H9 (cell line): ENCODE results near the gene CORO1C. TPM values are rescaled to one million over a fixed set of nuclear protein-coding genes. Genes with fewer than 3 reads are reported as not detected.

Experiments
- DNase-seq: peaks from one replicate; pipeline ENCODE4 v3.0.0-alpha.2; 2017
- H2AFZ ChIP-seq: one replicate; pipeline ENCODE4 v1.6.1; 2013; ENCODE audit warnings: mild to moderate bottlenecking, low read length, control low read depth, moderate library complexity
- H2AK5ac ChIP-seq: 2 replicates; pipeline ENCODE4 v1.6.1; 2013; ENCODE audit warnings: low read length, control low read depth, mixed read lengths; ENCODE audit not compliant: insufficient read length
- H2BK120ac ChIP-seq: one replicate; pipeline ENCODE4 v1.6.1; 2013; ENCODE audit warnings: low read depth, mild to moderate bottlenecking, low read length, control low read depth, inconsistent platforms; ENCODE audit not compliant: poor library complexity, severe bottlenecking
- H2BK12ac ChIP-seq: 2 replicates; pipeline ENCODE4 v1.6.1; 2013; ENCODE audit warnings: low read length, control low read depth, mixed read lengths, low read depth; ENCODE audit not compliant: insufficient read length
- H2BK15ac ChIP-seq: 2 replicates; pipeline ENCODE4 v1.6.1; 2013; ENCODE audit warnings: low read depth, low read length, control low read depth
- H2BK20ac ChIP-seq: one replicate; pipeline ENCODE4 v1.6.1; 2013; ENCODE audit warnings: low read depth, mild to moderate bottlenecking, low read length, control low read depth, inconsistent platforms; ENCODE audit not compliant: poor library complexity, severe bottlenecking
- H2BK5ac ChIP-seq: 2 replicates; pipeline ENCODE4 v1.6.1; 2013; ENCODE audit warnings: low read length, control low read depth, mixed read lengths; ENCODE audit not compliant: insufficient read length
- H3K14ac ChIP-seq: 2 replicates; pipeline ENCODE4 v1.6.1; 2013; ENCODE audit warnings: low read length, control low read depth; ENCODE audit not compliant: insufficient read depth
- H3K18ac ChIP-seq: 2 replicates; pipeline ENCODE4 v1.6.1; 2013; ENCODE audit warnings: low read depth, mild to moderate bottlenecking, mixed read lengths, low read length, control low read depth; ENCODE audit not compliant: insufficient read length
- H3K23ac ChIP-seq: 2 replicates; pipeline ENCODE4 v1.6.1; 2013; ENCODE audit warnings: low read length, control low read depth, mixed read lengths, low read depth; ENCODE audit not compliant: insufficient read length
- H3K23me2 ChIP-seq: 2 replicates; pipeline ENCODE4 v1.6.1; 2013; ENCODE audit warnings: low read depth, mild to moderate bottlenecking, mixed read lengths, low read length, control low read depth; ENCODE audit not compliant: insufficient read length, poor library complexity, severe bottlenecking
- H3K27ac ChIP-seq: 2 replicates; pipeline ENCODE4 v1.5.1; 2013; ENCODE audit warnings: low read length, control low read depth, mixed read lengths, low read depth; ENCODE audit not compliant: insufficient read length
- H3K27me3 ChIP-seq: 2 replicates; pipeline ENCODE4 v1.6.1; 2013; ENCODE audit warnings: low read length, control low read depth, inconsistent platforms; ENCODE audit not compliant: insufficient read depth
- H3K4ac ChIP-seq: 2 replicates; pipeline ENCODE4 v1.6.1; 2013; ENCODE audit warnings: low read depth, mild to moderate bottlenecking, control low read depth, inconsistent platforms, low read length, moderate library complexity
- H3K4me1 ChIP-seq: 2 replicates; pipeline ENCODE4 v1.6.1; 2013; ENCODE audit warnings: low read length, control low read depth, inconsistent platforms; ENCODE audit not compliant: insufficient read depth
- H3K4me2 ChIP-seq: 2 replicates; pipeline ENCODE4 v1.6.1; 2013; ENCODE audit warnings: low read length, control low read depth, mixed read lengths; ENCODE audit not compliant: insufficient read length, insufficient read depth
- H3K56ac ChIP-seq: 2 replicates; pipeline ENCODE4 v1.6.1; 2013; ENCODE audit warnings: low read depth, mild to moderate bottlenecking, mixed read lengths, low read length, control low read depth; ENCODE audit not compliant: insufficient read length
- H3K79me1 ChIP-seq: 2 replicates; pipeline ENCODE4 v1.6.1; 2013; ENCODE audit warnings: low read depth, mild to moderate bottlenecking, moderate library complexity, low read length, control low read depth, inconsistent platforms; ENCODE audit not compliant: insufficient read depth, poor library complexity, severe bottlenecking
- H3K79me2 ChIP-seq: 2 replicates; pipeline ENCODE4 v1.6.1; 2013; ENCODE audit warnings: low read length, control low read depth, inconsistent platforms; ENCODE audit not compliant: insufficient read depth
- H3K9ac ChIP-seq: 2 replicates; pipeline ENCODE4 v1.6.1; 2013; ENCODE audit warnings: low read length, control low read depth, mixed read lengths; ENCODE audit not compliant: insufficient read length; ENCODE audit errors: extremely low read depth
- H3K9me3 ChIP-seq: one replicate; pipeline ENCODE4 v1.6.1; 2013; ENCODE audit warnings: low read depth, low read length, inconsistent platforms; ENCODE audit not compliant: control insufficient read depth
- H3T11ph ChIP-seq: one replicate; pipeline ENCODE4 v1.6.1; 2013; ENCODE audit warnings: mild to moderate bottlenecking, low read length, control low read depth, inconsistent platforms
- H4K20me1 ChIP-seq: one replicate; pipeline ENCODE4 v1.6.1; 2013; ENCODE audit not compliant: control insufficient read depth, insufficient read length, insufficient read depth
- H4K5ac ChIP-seq: 2 replicates; pipeline ENCODE4 v1.6.1; 2013; ENCODE audit warnings: low read depth, mild to moderate bottlenecking, mixed read lengths, low read length, control low read depth; ENCODE audit not compliant: insufficient read length
- H4K8ac ChIP-seq: replicated peaks from 2 replicates; pipeline ENCODE4 v1.6.1; 2013; ENCODE audit warnings: low read length, control low read depth, mixed read lengths, low read depth; ENCODE audit not compliant: insufficient read length
- H4K91ac ChIP-seq: 2 replicates; pipeline ENCODE4 v1.6.1; 2013; ENCODE audit warnings: low read depth, mild to moderate bottlenecking, moderate library complexity, mixed read lengths, low read length, control low read depth; ENCODE audit not compliant: insufficient read length
- H3K27ac Mint-ChIP-seq, 3 experiments: 2 replicates in 2 of 3; 3 replicates in 1 of 3; pipeline ENCODE4 v1.8.0; 2020 to 2021; ENCODE audit warnings: mixed read lengths in 3 of 3, mild to moderate bottlenecking in 1 of 3, moderate library complexity in 1 of 3
- H3K27me3 Mint-ChIP-seq: 2 replicates; pipeline ENCODE4 v1.8.0; 2021; ENCODE audit warnings: low read depth, mild to moderate bottlenecking, moderate library complexity, mixed read lengths
- H3K36me3 Mint-ChIP-seq, 3 experiments: 2 replicates in 2 of 3; 3 replicates in 1 of 3; pipeline ENCODE4 v1.8.0; 2020 to 2021; ENCODE audit warnings: low read depth in 3 of 3, mixed read lengths in 3 of 3; ENCODE audit not compliant: insufficient read depth in 1 of 3
- H3K4me1 Mint-ChIP-seq, 2 experiments: 2 replicates each; pipeline ENCODE4 v1.8.0; 2020; ENCODE audit warnings: mixed read lengths in 2 of 2
- H3K4me3 Mint-ChIP-seq, 2 experiments: 2 replicates in 1 of 2; 3 replicates in 1 of 2; pipeline ENCODE4 v1.8.0; 2020 to 2021; ENCODE audit warnings: mild to moderate bottlenecking in 2 of 2, mixed read lengths in 2 of 2, moderate library complexity in 1 of 2
- H3K9me3 Mint-ChIP-seq, 2 experiments: 2 replicates in 1 of 2; 3 replicates in 1 of 2; pipeline ENCODE4 v1.8.0; 2020; ENCODE audit warnings: mild to moderate bottlenecking in 2 of 2, mixed read lengths in 2 of 2, moderate library complexity in 1 of 2
- WGBS: extraction: QIAGEN DNeasy Blood & Tissue Kit; methylation state at CpG from one replicate; pipeline ENCODE4 v1.1.7; 2013; ENCODE audit warnings: missing lambda C conversion rate, low lambda C conversion rate, mixed read lengths; ENCODE audit not compliant: insufficient read length; ENCODE audit errors: extremely low coverage; 5-methylcytosine and 5-hydroxymethylcytosine counted together
- total RNA-seq: library from RNA; stranded (reverse); gene quantifications from 2 replicates; pipeline ENCODE4 v1.2.1, GENCODE V29; 2021
- TF ChIP-seq, protein P1 (sequence below): fragments of 200-600 bp; sonication (generic); conservative IDR thresholded peaks from 3 replicates; pipeline ENCODE4 v1.8.0; 2021; ENCODE audit warnings: antibody characterized with exemption, mild to moderate bottlenecking

The CORO1C gene
- total RNA-seq, 1 experiment from 2014 or later, result 154 TPM

DNA sequence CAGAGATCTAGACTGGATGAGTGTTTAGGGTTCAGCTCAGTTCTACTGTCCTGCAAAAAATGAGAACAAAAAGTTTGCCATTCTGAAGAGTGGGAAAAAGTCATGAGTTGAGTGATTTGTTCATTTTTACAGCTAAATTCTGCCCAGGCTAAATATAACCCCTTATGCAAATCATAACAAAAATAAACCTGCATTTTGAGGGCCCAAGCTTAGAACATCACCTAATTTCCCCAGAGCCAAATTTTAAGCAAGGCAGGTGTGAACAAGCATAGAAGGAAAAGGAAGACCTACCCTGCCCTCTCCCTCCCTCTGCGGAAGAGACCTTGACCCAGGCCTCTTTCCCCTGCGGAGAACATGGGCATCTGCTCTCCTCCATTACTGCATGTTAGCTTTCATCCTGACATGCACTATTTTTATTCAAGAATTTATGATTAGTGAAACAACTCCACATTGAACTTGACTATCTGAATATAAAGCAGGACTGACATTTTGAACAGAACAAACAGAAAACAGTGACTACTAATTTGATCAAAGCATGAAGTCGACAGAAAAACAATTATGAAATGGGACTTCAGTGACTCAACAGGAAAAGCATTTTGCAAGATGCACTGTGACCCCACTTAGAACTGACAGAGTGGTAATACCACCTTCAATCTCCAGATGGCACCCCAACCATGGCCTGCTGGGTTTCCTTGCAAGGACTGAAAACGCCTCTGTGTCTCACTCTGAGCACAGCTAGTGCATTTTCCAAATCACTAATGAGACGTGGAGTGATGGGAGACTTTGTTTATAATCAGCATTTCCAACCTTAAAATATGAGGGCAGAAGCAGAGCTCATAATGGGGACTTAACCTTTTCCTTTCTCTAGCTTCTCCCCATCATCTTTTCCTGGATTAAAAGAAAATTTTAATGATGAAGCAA lies 66.7 kb downstream of the CORO1C start:
- H4K8ac ChIP-seq, result no peak overlapping the region
- H3K4me1 Mint-ChIP-seq, result peaks cover 18 to 35% of the 10 kb centered on the region in 2 experiments
- no peak overlapping the region for H3K4ac ChIP-seq
- H3K27ac Mint-ChIP-seq, result peak overlapping the region; percentile 71 to 92 (median 89); a peak in 6 of 7 replicates
- H3K18ac ChIP-seq, result no peak overlapping the region
- no peak overlapping the region for H2AFZ ChIP-seq
- no peak overlapping the region for H3K9ac ChIP-seq
- peak overlapping the region in 1 of 2 experiments; percentile 64; a peak in 1 of 5 replicates for H3K4me3 Mint-ChIP-seq
- no peak overlapping the region for H2BK12ac ChIP-seq
- H4K5ac ChIP-seq, result no peak overlapping the region
- no peak overlapping the region for H2BK5ac ChIP-seq
- no peak overlapping the region for H3K23ac ChIP-seq
- H3T11ph ChIP-seq, result no peak overlapping the region
- H3K56ac ChIP-seq, result no peak overlapping the region
- H4K91ac ChIP-seq, result no peak overlapping the region
- no CpG with 5 or more reads among the region's 5 CpGs for WGBS
- H3K79me2 ChIP-seq, result 0 out of 2 replicates have a peak, but pooled peaks cover 3% of the 10 kb centered on the region
- no peaks in the 10 kb centered on the region for H3K27me3 ChIP-seq
- no peak overlapping the region for H2AK5ac ChIP-seq
- no peaks in the 10 kb centered on the region for H3K9me3 ChIP-seq
- no peaks in the 10 kb centered on the region for H3K79me1 ChIP-seq
- H2BK15ac ChIP-seq, result no peak overlapping the region
- no peaks in the 10 kb centered on the region for H4K20me1 ChIP-seq
- H3K14ac ChIP-seq, result no peak overlapping the region
- no peaks in the 10 kb centered on the region for H3K27me3 Mint-ChIP-seq
- H3K9me3 Mint-ChIP-seq, result no peaks in the 10 kb centered on the region
- H3K4me1 ChIP-seq, result peaks cover 5% of the 10 kb centered on the region
- TF ChIP-seq, protein P1, sequence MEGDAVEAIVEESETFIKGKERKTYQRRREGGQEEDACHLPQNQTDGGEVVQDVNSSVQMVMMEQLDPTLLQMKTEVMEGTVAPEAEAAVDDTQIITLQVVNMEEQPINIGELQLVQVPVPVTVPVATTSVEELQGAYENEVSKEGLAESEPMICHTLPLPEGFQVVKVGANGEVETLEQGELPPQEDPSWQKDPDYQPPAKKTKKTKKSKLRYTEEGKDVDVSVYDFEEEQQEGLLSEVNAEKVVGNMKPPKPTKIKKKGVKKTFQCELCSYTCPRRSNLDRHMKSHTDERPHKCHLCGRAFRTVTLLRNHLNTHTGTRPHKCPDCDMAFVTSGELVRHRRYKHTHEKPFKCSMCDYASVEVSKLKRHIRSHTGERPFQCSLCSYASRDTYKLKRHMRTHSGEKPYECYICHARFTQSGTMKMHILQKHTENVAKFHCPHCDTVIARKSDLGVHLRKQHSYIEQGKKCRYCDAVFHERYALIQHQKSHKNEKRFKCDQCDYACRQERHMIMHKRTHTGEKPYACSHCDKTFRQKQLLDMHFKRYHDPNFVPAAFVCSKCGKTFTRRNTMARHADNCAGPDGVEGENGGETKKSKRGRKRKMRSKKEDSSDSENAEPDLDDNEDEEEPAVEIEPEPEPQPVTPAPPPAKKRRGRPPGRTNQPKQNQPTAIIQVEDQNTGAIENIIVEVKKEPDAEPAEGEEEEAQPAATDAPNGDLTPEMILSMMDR, result peak; percentile 96
- no peak overlapping the region for H2BK20ac ChIP-seq
- DNase-seq, result peak; percentile 88
- no peaks in the 10 kb centered on the region for H3K23me2 ChIP-seq
- H3K27ac ChIP-seq, result no peak overlapping the region
- no peak overlapping the region for H2BK120ac ChIP-seq
- no peak overlapping the region for H3K4me2 ChIP-seq
- peaks cover 0 to 13% (median 7%) of the 10 kb centered on the region in 3 experiments; a peak in 4 of 7 replicates for H3K36me3 Mint-ChIP-seq
